GM18909 (cell line): ENCODE data around the gene GSTM5.
"Not testable (repeated sequence)": the region's sequence is repeated elsewhere in the genome, so short reads cannot be mapped to it uniquely, and the experiment has no call there.

Experiments
- ATAC-seq: cut with Tn5 transposase; IDR thresholded peaks from one replicate; pipeline ENCODE4 v1.9.1; 2021; ENCODE audit warnings: mild to moderate bottlenecking; ENCODE audit not compliant: unreplicated experiment, poor library complexity

The GSTM5 gene

GRCh38 chr1:109726007-109726406 is 14.0 kb downstream of the GSTM5 start:
- ATAC-seq, result no peak

- ATAC-seq, result no peak
Measured at GRCh38 chr1:109726728-109727373, 14.8 kb downstream of the GSTM5 start.

GRCh38 chr1:109728870-109729269 is 16.8 kb downstream of the GSTM5 start:
- ATAC-seq, result no peak

- no peak for ATAC-seq
Measured at GRCh38 chr1:109730666-109731065, 18.6 kb downstream of the GSTM5 start.

GRCh38 chr1:109732390-109732881 is 20.4 kb downstream of the GSTM5 start:
- no peak for ATAC-seq

GRCh38 chr1:109733236-109733870 is 21.3 kb downstream of the GSTM5 start:
- no peak for ATAC-seq

GRCh38 chr1:109739738-109740614 is 27.9 kb downstream of the GSTM5 start:
- ATAC-seq, result peak; percentile 91

- ATAC-seq, result peak; percentile 8
Measured at GRCh38 chr1:109740615-109741373, 28.7 kb downstream of the GSTM5 start, which contains the start of gene GSTM3. Gene GSTM3 (minus strand): TSS chr1:109741038. CDS start chr1:109740287, 751 bp downstream.

- ATAC-seq, result not testable (repeated sequence)
Measured at GRCh38 chr1:109748311-109748710, 36.3 kb downstream of the GSTM5 start.

GRCh38 chr1:109749221-109749620 is 37.2 kb downstream of the GSTM5 start:
- no peak for ATAC-seq

GRCh38 chr1:109750241-109750882 is 38.3 kb downstream of the GSTM5 start:
- ATAC-seq, result no peak

- ATAC-seq, result no peak
Measured at GRCh38 chr1:109750920-109751319, 38.9 kb downstream of the GSTM5 start.

- no peak for ATAC-seq
Measured at GRCh38 chr1:109751531-109752260, 39.6 kb downstream of the GSTM5 start.

- no peak for ATAC-seq
Measured at GRCh38 chr1:109754738-109755137, 42.7 kb downstream of the GSTM5 start.

GRCh38 chr1:109756325-109756724 is 44.3 kb downstream of the GSTM5 start:
- not testable (repeated sequence) for ATAC-seq

- no peak for ATAC-seq
Measured at GRCh38 chr1:109756848-109757521, 44.9 kb downstream of the GSTM5 start.

- ATAC-seq, result no peak
Measured at GRCh38 chr1:109757936-109758786, 46.1 kb downstream of the GSTM5 start.
